IgD-negative memory B cell (primary cell): ENCODE results near the gene OTUD4. TPM values are rescaled to one million over a fixed set of nuclear protein-coding genes. Genes with fewer than 3 reads are reported as not detected.
A peak's percentile ranks its signal among the peaks of the same experiment; 100 is the strongest.
"Not testable (repeated sequence)": the region's sequence is repeated elsewhere in the genome, so short reads cannot be mapped to it uniquely, and the experiment has no call there.

ENCODE experiments used
- H3K27ac Mint-ChIP-seq, 3 donors: one replicate each; pipeline ENCODE4 v1.8.0; 2020 to 2022; ENCODE audit warnings: mild to moderate bottlenecking in 3 of 3, mixed read lengths in 3 of 3, moderate library complexity in 1 of 3
- H3K27me3 Mint-ChIP-seq: one replicate; pipeline ENCODE4 v1.8.0; 2021; ENCODE audit warnings: mixed read lengths
- H3K36me3 Mint-ChIP-seq: one replicate; pipeline ENCODE4 v1.8.0; 2020; ENCODE audit warnings: mild to moderate bottlenecking, mixed read lengths
- H3K4me1 Mint-ChIP-seq, 3 donors: one replicate each; pipeline ENCODE4 v1.8.0; 2020 to 2022; ENCODE audit warnings: mixed read lengths in 3 of 3, mild to moderate bottlenecking in 1 of 3
- H3K4me3 Mint-ChIP-seq, 4 donors: one replicate each; pipeline ENCODE4 v1.8.0; 2020 to 2022; ENCODE audit warnings: mild to moderate bottlenecking in 4 of 4, mixed read lengths in 4 of 4, moderate library complexity in 3 of 4
- H3K9me3 Mint-ChIP-seq, 3 donors: one replicate each; pipeline ENCODE4 v1.8.0; 2020 to 2021; ENCODE audit warnings: mixed read lengths in 3 of 3, mild to moderate bottlenecking in 1 of 3
- polyA plus RNA-seq: library from polyadenylated mRNA; unstranded; fragments of 300-500 nt; fragmentation: Illumina TruSeq; gene quantifications from one replicate; pipeline ENCODE4 v1.2.3, GENCODE V29; 2021

Gene OTUD4, protein sequence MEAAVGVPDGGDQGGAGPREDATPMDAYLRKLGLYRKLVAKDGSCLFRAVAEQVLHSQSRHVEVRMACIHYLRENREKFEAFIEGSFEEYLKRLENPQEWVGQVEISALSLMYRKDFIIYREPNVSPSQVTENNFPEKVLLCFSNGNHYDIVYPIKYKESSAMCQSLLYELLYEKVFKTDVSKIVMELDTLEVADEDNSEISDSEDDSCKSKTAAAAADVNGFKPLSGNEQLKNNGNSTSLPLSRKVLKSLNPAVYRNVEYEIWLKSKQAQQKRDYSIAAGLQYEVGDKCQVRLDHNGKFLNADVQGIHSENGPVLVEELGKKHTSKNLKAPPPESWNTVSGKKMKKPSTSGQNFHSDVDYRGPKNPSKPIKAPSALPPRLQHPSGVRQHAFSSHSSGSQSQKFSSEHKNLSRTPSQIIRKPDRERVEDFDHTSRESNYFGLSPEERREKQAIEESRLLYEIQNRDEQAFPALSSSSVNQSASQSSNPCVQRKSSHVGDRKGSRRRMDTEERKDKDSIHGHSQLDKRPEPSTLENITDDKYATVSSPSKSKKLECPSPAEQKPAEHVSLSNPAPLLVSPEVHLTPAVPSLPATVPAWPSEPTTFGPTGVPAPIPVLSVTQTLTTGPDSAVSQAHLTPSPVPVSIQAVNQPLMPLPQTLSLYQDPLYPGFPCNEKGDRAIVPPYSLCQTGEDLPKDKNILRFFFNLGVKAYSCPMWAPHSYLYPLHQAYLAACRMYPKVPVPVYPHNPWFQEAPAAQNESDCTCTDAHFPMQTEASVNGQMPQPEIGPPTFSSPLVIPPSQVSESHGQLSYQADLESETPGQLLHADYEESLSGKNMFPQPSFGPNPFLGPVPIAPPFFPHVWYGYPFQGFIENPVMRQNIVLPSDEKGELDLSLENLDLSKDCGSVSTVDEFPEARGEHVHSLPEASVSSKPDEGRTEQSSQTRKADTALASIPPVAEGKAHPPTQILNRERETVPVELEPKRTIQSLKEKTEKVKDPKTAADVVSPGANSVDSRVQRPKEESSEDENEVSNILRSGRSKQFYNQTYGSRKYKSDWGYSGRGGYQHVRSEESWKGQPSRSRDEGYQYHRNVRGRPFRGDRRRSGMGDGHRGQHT
- polyA plus RNA-seq, result 9.0 TPM

DNA sequence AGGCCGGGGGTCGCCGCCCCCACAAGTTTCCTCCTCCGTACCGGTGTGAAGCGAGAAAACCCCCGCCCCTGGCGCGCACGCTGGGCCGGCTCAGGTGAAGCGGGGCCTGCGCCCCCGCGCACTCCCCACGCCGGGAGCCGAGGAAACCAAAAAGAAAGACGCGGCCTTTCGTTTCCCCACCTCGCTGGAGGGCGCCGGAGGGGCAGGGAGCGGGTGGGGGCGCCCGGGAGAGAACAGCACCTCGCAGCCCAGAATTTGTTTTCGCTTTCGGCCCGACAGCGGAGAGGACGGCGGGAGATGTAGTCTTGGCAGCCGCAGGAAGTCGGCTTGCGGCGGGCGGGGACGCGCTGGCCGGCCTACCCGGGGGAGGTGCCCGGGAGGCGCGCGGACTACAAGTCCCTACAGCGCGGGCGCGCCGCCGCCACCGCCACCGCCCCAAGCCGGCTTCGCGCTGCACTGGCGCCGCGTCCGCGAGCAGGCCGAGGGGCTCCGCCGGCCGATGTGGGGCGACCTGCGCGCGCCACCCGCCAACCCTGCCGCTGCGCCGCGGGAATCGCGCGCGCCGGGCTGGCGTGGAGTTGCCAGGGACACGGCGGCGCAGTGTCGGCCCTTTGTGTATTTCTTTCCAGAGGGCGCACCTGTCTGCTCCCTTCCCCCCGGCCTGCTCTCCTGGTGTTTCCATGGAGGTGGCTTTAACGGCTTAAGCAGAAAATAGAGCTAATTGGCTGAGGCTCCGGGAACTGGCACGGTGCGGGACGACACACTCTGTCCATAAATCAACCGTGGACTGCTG is at the start of gene OTUD4:
Gene OTUD4 (minus strand): TSS at position 292 of the 793 bp plus-strand sequence. CDS start 616 bp downstream, outside the sequence.
- Mint-ChIP-seq H3K36me3 (peaks cover 4% of the 10 kb centered on the region), H3K27ac (peak within 1 kb of the TSS; percentile 90 to 98 (median 98)), H3K9me3 (no peaks in the 10 kb centered on the region), H3K4me1 (peaks cover 18 to 32% (median 31%) of the 10 kb centered on the region in 3 donors), H3K27me3 (no peaks in the 10 kb centered on the region), H3K4me3 (peak within 1 kb of the TSS; percentile 95 to 97 (median 96))

DNA sequence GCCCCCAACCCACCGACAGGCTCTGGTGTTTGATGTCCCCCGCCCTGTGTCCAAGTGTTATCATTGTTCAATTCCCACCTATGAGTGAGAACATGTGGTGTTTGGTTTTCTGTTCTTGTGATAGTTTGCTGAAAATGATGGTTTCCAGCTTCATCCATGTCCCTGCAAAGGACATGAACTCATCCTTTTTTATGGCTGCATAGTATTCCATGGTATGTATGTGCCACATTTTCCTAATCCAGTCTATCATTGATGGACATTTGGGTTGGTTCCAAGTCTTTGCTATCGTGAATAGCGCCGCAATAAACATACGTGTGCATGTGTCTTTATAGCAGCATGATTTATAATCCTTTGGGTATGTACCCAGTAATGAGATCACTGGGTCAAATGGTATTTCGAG is 42.8 kb upstream of the OTUD4 start:
- not testable (repeated sequence) for H3K27ac Mint-ChIP-seq, H3K4me1 Mint-ChIP-seq, H3K4me3 Mint-ChIP-seq, H3K27me3 Mint-ChIP-seq, H3K9me3 Mint-ChIP-seq, H3K36me3 Mint-ChIP-seq

DNA sequence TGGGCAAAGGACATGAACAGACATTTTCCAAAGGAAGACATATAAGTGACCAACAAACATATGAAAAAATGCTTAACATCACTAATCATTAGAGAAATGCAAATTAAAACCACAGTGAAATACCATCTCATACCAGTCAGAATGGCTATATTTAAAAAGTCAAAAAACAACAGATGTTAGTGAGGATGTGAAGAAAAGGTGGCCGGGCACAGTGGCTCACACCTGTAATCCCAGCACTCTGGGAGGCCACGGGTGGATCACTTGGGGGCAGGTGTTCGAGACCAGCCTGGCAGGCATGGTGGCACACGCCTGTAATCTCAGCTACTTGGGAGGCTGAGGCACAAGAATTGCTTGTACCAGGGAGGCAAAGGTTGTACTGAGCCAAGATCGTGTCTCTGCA is 41.1 kb upstream of the OTUD4 start:
- H3K4me1 Mint-ChIP-seq, result not testable (repeated sequence)

DNA sequence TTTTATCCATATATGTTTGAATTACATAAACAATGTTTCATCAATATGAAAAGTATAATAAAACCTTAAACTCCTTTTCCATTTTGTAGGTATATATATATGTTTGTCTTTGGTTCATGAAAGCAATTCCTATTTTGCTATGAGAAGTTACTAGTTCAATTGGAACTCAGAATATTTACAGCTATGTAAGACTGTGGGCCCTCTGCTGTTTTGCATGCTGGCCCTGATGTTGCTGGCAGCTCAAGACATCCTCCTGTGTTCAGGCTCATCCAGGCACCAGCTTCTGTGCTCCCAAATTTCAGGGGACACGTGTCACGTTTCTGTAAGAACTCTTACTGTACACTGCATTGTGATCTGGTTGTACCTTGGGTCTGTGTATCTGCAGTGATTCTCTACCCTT is 38.7 kb upstream of the OTUD4 start:
- Mint-ChIP-seq H3K9me3 (peaks cover 0 to 2% (median 0%) of the 10 kb centered on the region in 3 donors), H3K4me1 (peaks cover 0 to 4% (median 0%) of the 10 kb centered on the region in 3 donors), H3K36me3 (peaks cover 2% of the 10 kb centered on the region), H3K27ac (no peak overlapping the region), H3K27me3 (peaks cover 7% of the 10 kb centered on the region), H3K4me3 (no peak overlapping the region)

More for the DNA sequence above, 41.1 kb upstream of the OTUD4 start:
- not testable (repeated sequence) for H3K27ac Mint-ChIP-seq, H3K27me3 Mint-ChIP-seq, H3K36me3 Mint-ChIP-seq, H3K9me3 Mint-ChIP-seq
- peak overlapping the region in 1 of 4 donors; percentile 43 for H3K4me3 Mint-ChIP-seq

DNA sequence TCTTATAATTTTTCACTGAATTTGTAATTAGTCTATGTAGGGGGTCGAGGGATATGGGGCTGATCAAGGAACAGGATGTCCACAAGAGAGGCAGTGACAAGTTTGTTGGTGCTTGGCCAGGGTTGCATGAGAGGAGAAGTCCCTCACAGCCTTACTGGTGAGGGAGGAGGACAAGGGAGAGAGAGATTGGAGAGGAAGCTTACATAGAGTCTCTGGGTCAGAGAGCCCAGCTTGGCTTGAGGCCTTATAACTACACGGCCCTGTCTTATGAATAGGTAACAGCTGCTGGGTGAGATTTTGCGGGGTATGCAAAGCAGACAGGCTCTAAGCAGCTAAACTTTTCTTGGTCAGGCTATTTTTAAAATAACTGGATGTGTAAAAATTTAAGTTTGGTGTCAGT is 37.9 kb upstream of the OTUD4 start:
- no peak overlapping the region for H3K4me3 Mint-ChIP-seq
- no peak overlapping the region for H3K27ac Mint-ChIP-seq
- H3K27me3 Mint-ChIP-seq, result peaks cover 7% of the 10 kb centered on the region
- peaks cover 2% of the 10 kb centered on the region for H3K36me3 Mint-ChIP-seq
- peaks cover 0 to 4% (median 0%) of the 10 kb centered on the region in 3 donors for H3K4me1 Mint-ChIP-seq
- H3K9me3 Mint-ChIP-seq, result no peaks in the 10 kb centered on the region

DNA sequence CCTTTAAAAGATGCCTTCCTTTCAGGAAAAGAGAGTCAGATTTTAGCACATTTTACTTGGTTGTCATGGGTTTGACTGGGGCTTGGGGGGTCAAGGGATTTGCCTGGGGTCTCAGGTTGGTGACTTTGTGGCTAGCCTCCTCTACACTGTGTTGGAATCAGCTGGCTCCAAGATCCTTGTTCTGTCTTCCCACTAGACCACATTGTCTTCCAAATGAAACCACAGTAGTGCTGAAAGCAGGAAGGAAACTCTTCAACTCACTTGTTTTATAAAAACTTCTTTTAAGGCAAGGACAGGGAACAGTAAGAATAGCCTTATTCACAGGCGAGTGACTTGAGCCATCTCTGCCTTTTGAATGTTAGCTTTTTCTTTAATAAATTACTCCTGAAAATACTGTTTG is 37.0 kb upstream of the OTUD4 start:
- Mint-ChIP-seq H3K36me3 (peaks cover 2% of the 10 kb centered on the region), H3K4me3 (no peak overlapping the region), H3K27me3 (peaks cover 7% of the 10 kb centered on the region), H3K27ac (no peak overlapping the region), H3K9me3 (no peaks in the 10 kb centered on the region), H3K4me1 (peaks cover 0 to 4% (median 0%) of the 10 kb centered on the region in 3 donors)

DNA sequence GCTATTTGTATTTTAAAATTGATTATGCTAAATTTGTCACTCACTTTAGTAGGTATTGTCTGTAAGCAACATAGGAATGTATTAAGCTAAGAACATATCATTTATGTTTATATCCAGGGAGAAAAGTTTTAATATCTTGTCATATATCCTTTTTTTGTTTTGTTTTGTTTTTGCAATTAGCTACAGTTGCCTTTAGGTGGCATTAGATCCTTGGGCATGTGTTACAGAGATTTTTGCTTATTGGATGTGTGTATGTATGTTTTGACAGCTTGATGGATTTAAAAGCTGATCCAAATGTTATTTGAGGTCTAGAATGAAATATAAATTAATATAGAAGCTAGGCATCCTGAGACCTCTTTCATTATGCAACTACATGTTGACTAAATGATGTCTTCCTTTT is 36.1 kb upstream of the OTUD4 start:
- peaks cover 7% of the 10 kb centered on the region for H3K27me3 Mint-ChIP-seq
- no peak overlapping the region for H3K4me3 Mint-ChIP-seq
- H3K27ac Mint-ChIP-seq, result no peak overlapping the region
- no peaks in the 10 kb centered on the region for H3K9me3 Mint-ChIP-seq
- peaks cover 2% of the 10 kb centered on the region for H3K36me3 Mint-ChIP-seq
- peaks cover 0 to 4% (median 0%) of the 10 kb centered on the region in 3 donors for H3K4me1 Mint-ChIP-seq

DNA sequence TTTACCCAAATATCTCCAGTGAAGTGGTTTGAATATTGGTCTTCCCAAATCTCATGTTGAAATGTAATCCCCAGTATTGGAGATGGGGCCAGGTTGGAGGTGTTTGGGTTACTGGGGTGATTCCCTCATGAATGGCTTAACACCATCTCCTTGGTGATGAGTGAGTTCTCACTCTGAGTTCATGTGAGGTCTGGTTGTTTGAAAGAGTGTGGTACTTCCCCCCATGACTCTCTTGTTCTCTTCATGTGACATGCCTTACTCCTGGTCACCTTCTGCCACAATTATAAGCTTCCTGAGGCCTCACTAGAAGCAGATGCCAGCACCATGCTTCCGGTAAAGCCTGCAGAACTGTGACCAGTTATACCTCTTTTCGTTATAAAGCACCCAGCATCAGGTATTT is 32.9 kb upstream of the OTUD4 start:
- Mint-ChIP-seq H3K27me3 (peaks cover 4% of the 10 kb centered on the region), H3K4me1 (peaks cover 0 to 2% (median 0%) of the 10 kb centered on the region in 3 donors), H3K36me3 (no peaks in the 10 kb centered on the region), H3K4me3 (no peak overlapping the region), H3K27ac (no peak overlapping the region), H3K9me3 (no peaks in the 10 kb centered on the region)

DNA sequence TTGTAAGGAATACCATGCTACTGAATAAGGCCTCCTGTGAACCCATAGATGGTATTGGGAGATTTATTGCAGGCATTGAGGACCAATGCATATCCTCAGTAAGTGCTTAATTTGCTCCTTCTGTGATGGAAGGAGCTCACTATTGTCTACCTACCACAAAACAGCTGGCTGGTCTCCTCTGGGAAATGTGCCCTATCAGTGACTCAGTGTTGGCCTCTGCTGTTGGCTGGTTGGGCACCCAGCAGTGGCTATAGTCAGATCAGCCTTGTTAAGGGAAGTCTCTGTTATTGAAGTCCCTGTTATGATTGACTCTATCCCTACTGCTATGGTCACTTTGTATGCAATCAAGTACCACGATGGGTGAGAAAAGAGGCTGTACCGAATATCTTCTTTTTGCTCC is 27.5 kb upstream of the OTUD4 start:
- H3K27me3 Mint-ChIP-seq, result peaks cover 4% of the 10 kb centered on the region
- H3K9me3 Mint-ChIP-seq, result peaks cover 2 to 13% (median 2%) of the 10 kb centered on the region in 3 donors
- H3K36me3 Mint-ChIP-seq, result no peaks in the 10 kb centered on the region
- H3K27ac Mint-ChIP-seq, result no peak overlapping the region
- H3K4me1 Mint-ChIP-seq, result no peaks in the 10 kb centered on the region
- H3K4me3 Mint-ChIP-seq, result no peak overlapping the region

DNA sequence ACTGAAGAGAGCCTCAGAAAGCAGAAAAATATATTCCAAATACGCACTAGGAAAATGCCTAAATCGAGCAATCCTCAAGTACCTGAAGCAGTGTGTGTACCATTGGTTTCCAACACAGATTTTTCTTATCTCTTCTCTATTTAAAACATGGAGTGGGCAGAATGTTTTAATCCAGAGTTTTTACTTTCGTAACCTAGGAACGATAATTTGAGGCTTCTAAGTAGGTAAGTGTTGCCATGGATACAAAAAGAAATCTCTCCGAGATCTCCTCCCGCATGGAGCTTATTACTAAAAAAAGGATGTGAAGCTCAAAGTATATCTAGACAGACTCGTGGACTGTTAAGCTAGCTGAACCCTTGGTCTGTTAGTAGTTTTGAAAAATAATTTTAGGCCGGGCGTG is 23.0 kb upstream of the OTUD4 start:
- Mint-ChIP-seq H3K27me3 (peaks cover 5% of the 10 kb centered on the region), H3K4me3 (no peak overlapping the region), H3K9me3 (peaks cover 2 to 13% (median 2%) of the 10 kb centered on the region in 3 donors), H3K4me1 (no peaks in the 10 kb centered on the region), H3K36me3 (no peaks in the 10 kb centered on the region), H3K27ac (no peak overlapping the region)

DNA sequence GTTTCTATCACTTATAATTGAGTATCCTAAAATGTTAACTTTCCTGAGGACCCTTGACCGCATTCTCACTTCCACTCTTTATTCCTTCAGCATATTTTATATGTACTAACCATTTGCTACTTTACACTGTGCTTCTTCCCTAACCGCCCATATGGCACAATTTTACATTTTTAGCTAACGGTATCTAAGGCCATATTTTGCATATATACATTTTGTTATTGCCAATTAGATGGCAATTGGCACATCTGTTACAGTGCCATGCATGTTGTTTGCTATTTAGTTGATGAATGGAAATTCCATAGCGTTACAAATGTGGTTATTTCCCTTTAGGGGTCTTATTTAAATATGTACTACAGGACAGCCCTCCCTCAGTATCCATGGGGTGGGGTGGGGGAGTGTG is 20.0 kb upstream of the OTUD4 start:
- Mint-ChIP-seq H3K36me3 (no peaks in the 10 kb centered on the region), H3K9me3 (no peaks in the 10 kb centered on the region), H3K4me3 (no peak overlapping the region), H3K27ac (no peak overlapping the region), H3K27me3 (peaks cover 4% of the 10 kb centered on the region), H3K4me1 (peaks cover 5 to 13% (median 5%) of the 10 kb centered on the region in 3 donors)

DNA sequence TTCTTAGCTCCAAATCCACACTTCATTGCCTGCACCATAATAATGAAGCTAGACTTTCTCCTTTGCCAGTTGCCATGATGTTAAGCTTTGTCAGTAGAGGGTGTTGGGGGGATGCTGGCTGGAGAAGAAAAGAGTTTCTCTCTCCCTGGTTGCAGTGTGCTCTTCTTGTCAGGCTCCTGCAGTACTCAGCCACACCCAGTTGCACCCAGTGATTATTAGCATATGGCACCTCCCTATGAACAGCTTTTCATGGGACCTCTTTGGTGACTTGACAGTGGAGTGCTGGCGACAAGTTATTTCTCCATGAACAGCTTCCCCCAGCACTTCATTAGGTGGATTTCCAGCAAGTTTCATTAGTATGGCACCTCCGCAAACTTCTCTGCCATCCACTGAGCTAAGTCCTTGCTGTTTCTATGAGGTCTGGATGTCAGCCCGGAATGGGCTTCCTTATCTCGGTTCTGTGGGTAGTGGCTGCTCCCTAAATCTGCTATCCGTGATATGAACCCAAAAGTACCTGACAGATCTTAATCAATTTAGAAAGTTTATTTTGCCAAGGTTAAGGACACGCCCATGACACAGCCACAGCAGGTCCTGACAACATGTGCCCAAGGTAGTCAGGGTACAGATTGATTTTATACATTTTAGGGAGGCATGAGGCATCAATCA is 18.8 kb upstream of the OTUD4 start:
- no peaks in the 10 kb centered on the region for H3K36me3 Mint-ChIP-seq
- no peak overlapping the region for H3K27ac Mint-ChIP-seq
- no peaks in the 10 kb centered on the region for H3K9me3 Mint-ChIP-seq
- peaks cover 4% of the 10 kb centered on the region for H3K27me3 Mint-ChIP-seq
- peaks cover 10 to 18% (median 11%) of the 10 kb centered on the region in 3 donors for H3K4me1 Mint-ChIP-seq
- H3K4me3 Mint-ChIP-seq, result no peak overlapping the region

DNA sequence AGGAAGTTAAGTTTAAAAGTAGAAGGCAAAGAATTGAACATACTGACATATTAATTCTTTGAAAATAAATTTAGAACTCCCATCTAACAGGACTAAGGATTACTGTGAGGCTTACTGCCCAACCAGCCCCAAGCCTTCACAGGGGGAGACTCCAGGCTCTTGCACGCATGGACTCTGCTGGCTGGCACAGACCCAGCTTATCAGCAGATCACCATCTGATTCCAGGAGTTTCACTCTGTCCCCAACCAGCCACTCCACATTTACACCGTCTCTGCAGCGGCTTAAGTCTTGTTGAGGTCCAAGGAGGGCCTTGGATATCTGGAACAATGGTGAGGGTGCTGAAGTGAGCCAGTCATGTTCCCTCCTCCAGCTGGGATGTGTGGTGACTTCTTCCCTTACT is 16.4 kb upstream of the OTUD4 start:
- H3K4me1 Mint-ChIP-seq, result peaks cover 10 to 18% (median 13%) of the 10 kb centered on the region in 3 donors
- H3K27me3 Mint-ChIP-seq, result peaks cover 4% of the 10 kb centered on the region
- no peak overlapping the region for H3K4me3 Mint-ChIP-seq
- H3K27ac Mint-ChIP-seq, result no peak overlapping the region
- no peaks in the 10 kb centered on the region for H3K9me3 Mint-ChIP-seq
- peaks cover 2% of the 10 kb centered on the region for H3K36me3 Mint-ChIP-seq
